Body of pancreas (tissue), 4 donors: ENCODE results near the gene IFRD2. TPM values are rescaled to one million over a fixed set of nuclear protein-coding genes. Genes with fewer than 3 reads are reported as not detected.

ENCODE experiments used
- ATAC-seq: fragments of 150-250 bp; one replicate; pipeline ENCODE4 v1.9.1; 2016
- DNase-seq, 4 donors: peaks; one replicate each; pipeline ENCODE4 v3.0.0-alpha.2; 2019
- H3K27ac ChIP-seq, 4 donors: fragments of 200-600 bp; sonication (generic); 1 replicate in 3 of 4; 2 replicates in 1 of 4; pipeline versions ENCODE4 v1.5.1 to v1.6.1; 2016 to 2019; ENCODE audit warnings: mild to moderate bottlenecking in 1 of 4, mixed read lengths in 1 of 4, moderate library complexity in 1 of 4
- H3K27me3 ChIP-seq, 2 donors: fragments of 200-600 bp; sonication (generic); one replicate each; pipeline ENCODE4 v1.6.0; 2016; ENCODE audit warnings: mild to moderate bottlenecking in 1 of 2
- H3K36me3 ChIP-seq, 2 donors: fragments of 200-600 bp; sonication (generic); replicated peaks in 1 of 2; 2 replicates each; pipeline ENCODE4 v1.5.1; 2016; ENCODE audit warnings: low read depth in 2 of 2; ENCODE audit not compliant: insufficient read depth in 1 of 2
- H3K4me1 ChIP-seq: fragments of 200-600 bp; sonication (generic); one replicate; pipeline ENCODE4 v1.6.0; 2016
- H3K4me3 ChIP-seq, 2 donors: fragments of 200-600 bp; sonication (generic); 1 replicate in 1 of 2; 2 replicates in 1 of 2; pipeline ENCODE4 v1.5.1; 2016 to 2019
- H3K9me3 ChIP-seq, 3 donors: fragments of 200-600 bp; sonication (generic); 1 replicate in 2 of 3; 2 replicates in 1 of 3; pipeline ENCODE4 v1.5.1; 2016
- POLR2A ChIP-seq, 3 donors: fragments of 450-650 bp; IDR thresholded peaks; one replicate each; pipeline ENCODE4 v1.6.1; 2016; ENCODE audit warnings: antibody characterized with exemption in 3 of 3, mild to moderate bottlenecking in 2 of 3
- WGBS, 2 donors: methylation state at CpG; one replicate each; pipeline ENCODE4 v1.1.5; 2017; 5-methylcytosine and 5-hydroxymethylcytosine counted together
- intact Hi-C: fragments of 100-400 bp; cut with DNase I; formaldehyde crosslinking; loops from one replicate; pipeline ENCODE4 v1.15.1; 2023
- total RNA-seq, 2 donors: library from RNA; depleted of rRNA; stranded (reverse); fragments of >200 nt; gene quantifications; one replicate each; pipeline ENCODE4 v1.1.0, GENCODE V29; 2016
- TF ChIP-seq, protein P1 (sequence below), 7 experiments: fragments of 450-650 bp in 4 of 7; fragments of 200-600 bp in 3 of 7; sonication (generic) in 3 of 7; IDR thresholded peaks; one replicate each; pipeline ENCODE4 v1.5.1; 2016 to 2019; ENCODE audit warnings: antibody characterized with exemption in 7 of 7

Gene IFRD2
- total RNA-seq, 2 donors from 2014 or later, result 75.8 to 103 TPM

- Histone ChIP-seq H3K9me3 (no peaks in the 10 kb centered on the region), H3K4me3 (peak overlapping the region in 1 of 2 donors; percentile 10), H3K27me3 (no peaks in the 10 kb centered on the region), H3K36me3 (peaks cover 4 to 14% of the 10 kb centered on the region in 2 donors), H3K27ac (peak overlapping the region; percentile 91 to 94 (median 93)), H3K4me1 (peaks cover 39% of the 10 kb centered on the region)
- TF ChIP-seq POLR2A (IDR thresholded peaks at IDR 0.05), result peak; percentile 69 to 81 (median 70)
- TF ChIP-seq, protein P1, sequence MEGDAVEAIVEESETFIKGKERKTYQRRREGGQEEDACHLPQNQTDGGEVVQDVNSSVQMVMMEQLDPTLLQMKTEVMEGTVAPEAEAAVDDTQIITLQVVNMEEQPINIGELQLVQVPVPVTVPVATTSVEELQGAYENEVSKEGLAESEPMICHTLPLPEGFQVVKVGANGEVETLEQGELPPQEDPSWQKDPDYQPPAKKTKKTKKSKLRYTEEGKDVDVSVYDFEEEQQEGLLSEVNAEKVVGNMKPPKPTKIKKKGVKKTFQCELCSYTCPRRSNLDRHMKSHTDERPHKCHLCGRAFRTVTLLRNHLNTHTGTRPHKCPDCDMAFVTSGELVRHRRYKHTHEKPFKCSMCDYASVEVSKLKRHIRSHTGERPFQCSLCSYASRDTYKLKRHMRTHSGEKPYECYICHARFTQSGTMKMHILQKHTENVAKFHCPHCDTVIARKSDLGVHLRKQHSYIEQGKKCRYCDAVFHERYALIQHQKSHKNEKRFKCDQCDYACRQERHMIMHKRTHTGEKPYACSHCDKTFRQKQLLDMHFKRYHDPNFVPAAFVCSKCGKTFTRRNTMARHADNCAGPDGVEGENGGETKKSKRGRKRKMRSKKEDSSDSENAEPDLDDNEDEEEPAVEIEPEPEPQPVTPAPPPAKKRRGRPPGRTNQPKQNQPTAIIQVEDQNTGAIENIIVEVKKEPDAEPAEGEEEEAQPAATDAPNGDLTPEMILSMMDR (IDR thresholded peaks at IDR 0.05), result peak; percentile 93 to 100 (median 100)
- ATAC-seq (peak; percentile 82), DNase-seq (peak; percentile 95 to 97 (median 96))
- intact Hi-C loops, result no loop called here
- 1% methylated on average over 14 to 62 of the region's 70 CpGs for WGBS, 2 donors
Measured at GRCh38 chr3:50260027-50260941, 31.9 kb downstream of the IFRD2 start.

- peaks cover 4 to 14% of the 10 kb centered on the region in 2 donors for H3K36me3 ChIP-seq
- peaks cover 31% of the 10 kb centered on the region for H3K4me1 ChIP-seq
- 41 to 52% methylated on average over 3 to 17 of the region's 18 CpGs for WGBS, 2 donors
- TF ChIP-seq, protein P1 (IDR thresholded peaks at IDR 0.05), result no peak
- TF ChIP-seq POLR2A (IDR thresholded peaks at IDR 0.05), result no peak
- H3K9me3 ChIP-seq, result no peaks in the 10 kb centered on the region
- H3K27ac ChIP-seq, result peak overlapping the region; percentile 91 to 94 (median 93)
- DNase-seq, result no peak
- intact Hi-C loops, result no loop called here
- ATAC-seq, result peak; percentile 2
- H3K4me3 ChIP-seq, result no peak overlapping the region
- no peaks in the 10 kb centered on the region for H3K27me3 ChIP-seq
Measured at GRCh38 chr3:50259432-50260026, 32.7 kb downstream of the IFRD2 start.

GRCh38 chr3:50258979-50259378 is 33.2 kb downstream of the IFRD2 start:
- H3K4me3 ChIP-seq, result no peak overlapping the region
- peak overlapping the region in 3 of 4 donors; percentile 93 to 94 (median 93) for H3K27ac ChIP-seq
- TF ChIP-seq, protein P1 (IDR thresholded peaks at IDR 0.05), result no peak
- TF ChIP-seq POLR2A (IDR thresholded peaks at IDR 0.05), result no peak
- H3K27me3 ChIP-seq, result no peaks in the 10 kb centered on the region
- H3K9me3 ChIP-seq, result no peaks in the 10 kb centered on the region
- intact Hi-C loops, result no loop called here
- 83 to 86% methylated on average over 16 of the region's 16 CpGs for WGBS, 2 donors
- DNase-seq (no peak), ATAC-seq (no peak)
- peaks cover 4 to 14% of the 10 kb centered on the region in 2 donors for H3K36me3 ChIP-seq
- H3K4me1 ChIP-seq, result peaks cover 26% of the 10 kb centered on the region

DNA sequence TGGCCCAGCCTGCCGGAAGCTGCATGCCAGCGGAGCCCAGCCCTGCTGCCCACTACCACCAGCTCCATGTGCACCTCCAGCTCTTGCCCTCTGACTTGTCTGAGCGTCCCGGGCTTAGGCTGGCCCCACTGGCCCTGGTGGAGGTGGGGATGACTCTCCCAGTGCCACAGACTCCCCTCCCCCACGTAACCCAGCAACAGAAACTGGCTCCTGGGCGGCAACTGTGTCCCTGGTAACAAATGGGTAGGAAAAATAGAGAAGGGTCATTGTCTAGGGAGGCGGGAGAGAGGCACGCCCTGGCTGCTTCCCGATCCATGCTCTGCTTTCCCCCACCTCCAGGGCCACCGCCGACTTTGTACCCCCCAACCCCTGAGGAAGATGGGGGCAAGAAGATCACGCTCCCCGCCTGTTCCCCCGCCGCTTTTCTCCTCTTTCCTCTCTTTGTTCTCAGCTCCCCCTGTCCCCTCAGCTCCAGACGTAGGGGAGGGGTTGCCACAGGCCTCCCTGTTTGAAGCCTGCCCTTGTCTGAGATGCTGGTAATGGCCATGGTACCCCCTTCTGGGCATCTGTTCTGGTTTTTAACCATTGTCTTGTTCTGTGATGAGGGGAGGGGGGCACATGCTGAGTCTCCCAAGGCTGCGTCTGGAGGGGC is 34.1 kb downstream of the IFRD2 start:
- 86 to 87% methylated on average over 15 to 17 of the region's 17 CpGs for WGBS, 2 donors
- Histone ChIP-seq H3K4me3 (no peak overlapping the region), H3K27ac (no peak overlapping the region), H3K27me3 (no peaks in the 10 kb centered on the region), H3K4me1 (peaks cover 24% of the 10 kb centered on the region), H3K9me3 (no peaks in the 10 kb centered on the region), H3K36me3 (peaks cover 4 to 14% of the 10 kb centered on the region in 2 donors)
- DNase-seq, result no peak
- intact Hi-C loops, result no loop called here
- ATAC-seq, result no peak
- no peak for TF ChIP-seq POLR2A (IDR thresholded peaks at IDR 0.05)
- TF ChIP-seq, protein P1 (IDR thresholded peaks at IDR 0.05), result no peak
